ENCODE measurements around the gene PHLPP1. TPM values are rescaled to one million over a fixed set of nuclear protein-coding genes. Genes with fewer than 3 reads are reported as not detected.

The PHLPP1 gene
- total and polyA plus RNA-seq, 9 of the 15 experiments (the other 6 are each of a cell fraction or from before 2014, with no cell fraction given), result 0.56 to 9.0 (median 4.5) TPM

GRCh38 chr18:62863579-62864001, 148.2 kb downstream of the PHLPP1 start:
- in situ Hi-C loops (cut with MboI), result no loop called here
- Histone ChIP-seq H3K9ac (ENCODE audit: insufficient read depth in 1 of 2, low read depth in 2 of 2, low read length in 2 of 2) (no peak overlapping the region), H3K27me3 (ENCODE audit: control insufficient read depth in 2 of 2, insufficient read depth in 2 of 2, low read length in 2 of 2) (no peaks in the 10 kb centered on the region), H3K9me1 (ENCODE audit: control insufficient read depth, insufficient read depth, low read length) (no peaks in the 10 kb centered on the region), H3K36me3 (ENCODE audit: control insufficient read depth, insufficient read depth, low read length) (no peaks in the 10 kb centered on the region), H3K4me3 (no peak overlapping the region), H3K79me2 (ENCODE audit: control insufficient read depth, insufficient read depth, low read length) (no peaks in the 10 kb centered on the region), H3K4me1 (replicated peaks in 1 of 2; ENCODE audit: control insufficient read depth in 2 of 2, insufficient read depth in 2 of 2, low read length in 2 of 2) (no peaks in the 10 kb centered on the region), H4K20me1 (replicated peaks; ENCODE audit: control insufficient read depth, insufficient read depth, low read length) (no peaks in the 10 kb centered on the region), H3K9me3 (replicated peaks; ENCODE audit: control insufficient read depth, insufficient read depth, low read depth, low read length) (no peaks in the 10 kb centered on the region), H3K4me2 (ENCODE audit: insufficient read depth, low read length) (no peak overlapping the region), H3K27ac (ENCODE audit: extremely low read depth, low read depth, low read length) (no peak overlapping the region), H2AFZ (ENCODE audit: low read depth, low read length) (no peak overlapping the region)
- ChIA-PET POLR2A (no interaction called here), CTCF (ENCODE audit: low intra/inter-chr PET ratio) (no interaction called here)
- intact Hi-C loops (cut with micrococcal nuclease), result no loop called here
- FAIRE-seq (no peak), DNase-seq (ENCODE audit: extremely low read depth in 1 of 4, low spot score in 3 of 4) (peak in 1 of 4 experiments; percentile 4), ATAC-seq (no peak)
- no TSS peak for BruUV-seq (replicated peaks)
- WGBS (ENCODE audit: insufficient coverage, low coverage, missing lambda C conversion rate), result 10% methylated on average over 2 of the region's 3 CpGs
- TF ChIP-seq HNRNPLL (IDR thresholded peaks at IDR 0.05; ENCODE audit: low read depth, low read length, poor library complexity, severe bottlenecking) (no peak), ETV1 (tag; conservative IDR thresholded peaks at IDR 0.05; ENCODE audit: low read depth) (no peak), ZNF592 (IDR thresholded peaks at IDR 0.05) (peak; percentile 60), MYNN (IDR thresholded peaks at IDR 0.05) (no peak), MYNN (CRISPR knock-in tag; IDR thresholded peaks at IDR 0.05) (no peak), ZNF668 (CRISPR knock-in tag; IDR thresholded peaks at IDR 0.05) (no peak), ESRRA (IDR thresholded peaks at IDR 0.05; ENCODE audit: borderline replicate concordance, low read depth) (no peak; the same call in 1 of the 2 replicates), PML (IDR thresholded peaks at IDR 0.05; ENCODE audit: low read length) (no peak), RCOR1 (IDR thresholded peaks at IDR 0.05; ENCODE audit: borderline replicate concordance in 1 of 2, low read depth in 2 of 2, low read length in 2 of 2) (no peak), NR2C1 (IDR thresholded peaks at IDR 0.05) (no peak), NR2C1 (tag; IDR thresholded peaks at IDR 0.05) (peak; percentile 74), WHSC1 (IDR thresholded peaks at IDR 0.05; ENCODE audit: low read length) (no peak), NCOA4 (IDR thresholded peaks at IDR 0.05; ENCODE audit: partially characterized antibody) (no peak), KLF6 (CRISPR knock-in tag; IDR thresholded peaks at IDR 0.05; ENCODE audit: borderline replicate concordance) (peak; percentile 86; the same call in 1 of the 2 replicates), CC2D1A (IDR thresholded peaks at IDR 0.05) (no peak), CBX3 (IDR thresholded peaks at IDR 0.05; ENCODE audit: borderline replicate concordance in 1 of 2, low read length in 2 of 2) (no peak), ZNF253 (CRISPR knock-in tag; conservative IDR thresholded peaks at IDR 0.05) (no peak)
- TF ChIP-seq, protein P1, sequence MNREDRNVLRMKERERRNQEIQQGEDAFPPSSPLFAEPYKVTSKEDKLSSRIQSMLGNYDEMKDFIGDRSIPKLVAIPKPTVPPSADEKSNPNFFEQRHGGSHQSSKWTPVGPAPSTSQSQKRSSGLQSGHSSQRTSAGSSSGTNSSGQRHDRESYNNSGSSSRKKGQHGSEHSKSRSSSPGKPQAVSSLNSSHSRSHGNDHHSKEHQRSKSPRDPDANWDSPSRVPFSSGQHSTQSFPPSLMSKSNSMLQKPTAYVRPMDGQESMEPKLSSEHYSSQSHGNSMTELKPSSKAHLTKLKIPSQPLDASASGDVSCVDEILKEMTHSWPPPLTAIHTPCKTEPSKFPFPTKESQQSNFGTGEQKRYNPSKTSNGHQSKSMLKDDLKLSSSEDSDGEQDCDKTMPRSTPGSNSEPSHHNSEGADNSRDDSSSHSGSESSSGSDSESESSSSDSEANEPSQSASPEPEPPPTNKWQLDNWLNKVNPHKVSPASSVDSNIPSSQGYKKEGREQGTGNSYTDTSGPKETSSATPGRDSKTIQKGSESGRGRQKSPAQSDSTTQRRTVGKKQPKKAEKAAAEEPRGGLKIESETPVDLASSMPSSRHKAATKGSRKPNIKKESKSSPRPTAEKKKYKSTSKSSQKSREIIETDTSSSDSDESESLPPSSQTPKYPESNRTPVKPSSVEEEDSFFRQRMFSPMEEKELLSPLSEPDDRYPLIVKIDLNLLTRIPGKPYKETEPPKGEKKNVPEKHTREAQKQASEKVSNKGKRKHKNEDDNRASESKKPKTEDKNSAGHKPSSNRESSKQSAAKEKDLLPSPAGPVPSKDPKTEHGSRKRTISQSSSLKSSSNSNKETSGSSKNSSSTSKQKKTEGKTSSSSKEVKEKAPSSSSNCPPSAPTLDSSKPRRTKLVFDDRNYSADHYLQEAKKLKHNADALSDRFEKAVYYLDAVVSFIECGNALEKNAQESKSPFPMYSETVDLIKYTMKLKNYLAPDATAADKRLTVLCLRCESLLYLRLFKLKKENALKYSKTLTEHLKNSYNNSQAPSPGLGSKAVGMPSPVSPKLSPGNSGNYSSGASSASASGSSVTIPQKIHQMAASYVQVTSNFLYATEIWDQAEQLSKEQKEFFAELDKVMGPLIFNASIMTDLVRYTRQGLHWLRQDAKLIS (CRISPR knock-in tag; IDR thresholded peaks at IDR 0.05), result no peak
